HK-2 (cell line): ENCODE results near the gene NIPAL3.
A peak's percentile ranks its signal among the peaks of the same experiment; 100 is the strongest.
"Not testable (repeated sequence)": the region's sequence is repeated elsewhere in the genome, so short reads cannot be mapped to it uniquely, and the experiment has no call there.

Experiments used
- DNase-seq: peaks from one replicate; pipeline ENCODE4 v3.0.0-alpha.2; 2018; ENCODE audit not compliant: unreplicated experiment

Gene NIPAL3

GRCh38 chr1:24490101-24490781 is 74.6 kb downstream of the NIPAL3 start:
- no peak for DNase-seq

GRCh38 chr1:24491577-24492360 is 76.2 kb downstream of the NIPAL3 start:
- DNase-seq = no peak

- not testable (repeated sequence) for DNase-seq
These were observed 77.3 kb downstream of the NIPAL3 start for GRCh38 chr1:24492935-24493334.

GRCh38 chr1:24493785-24494184 is 78.2 kb downstream of the NIPAL3 start:
- no peak for DNase-seq

DNA sequence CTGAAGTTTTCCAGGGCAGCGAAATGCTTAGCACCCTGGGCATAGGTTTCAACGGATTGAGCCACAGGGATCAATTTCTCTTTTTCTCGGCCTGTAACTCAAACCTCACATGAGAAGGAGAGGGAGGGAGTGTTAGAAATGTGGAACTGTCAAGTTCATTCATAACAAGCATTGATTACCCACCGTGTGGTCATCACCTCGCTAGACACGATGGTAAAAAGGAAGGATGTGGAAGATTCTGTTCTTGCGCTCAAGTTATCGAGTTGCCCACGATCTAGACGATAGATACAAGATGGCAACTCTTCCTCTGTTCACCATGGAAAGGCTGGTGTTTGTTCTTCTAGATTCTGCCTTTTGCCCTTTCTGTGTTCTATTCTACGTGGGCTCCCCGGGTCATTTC is 83.0 kb downstream of the NIPAL3 start:
- DNase-seq = no peak

DNA sequence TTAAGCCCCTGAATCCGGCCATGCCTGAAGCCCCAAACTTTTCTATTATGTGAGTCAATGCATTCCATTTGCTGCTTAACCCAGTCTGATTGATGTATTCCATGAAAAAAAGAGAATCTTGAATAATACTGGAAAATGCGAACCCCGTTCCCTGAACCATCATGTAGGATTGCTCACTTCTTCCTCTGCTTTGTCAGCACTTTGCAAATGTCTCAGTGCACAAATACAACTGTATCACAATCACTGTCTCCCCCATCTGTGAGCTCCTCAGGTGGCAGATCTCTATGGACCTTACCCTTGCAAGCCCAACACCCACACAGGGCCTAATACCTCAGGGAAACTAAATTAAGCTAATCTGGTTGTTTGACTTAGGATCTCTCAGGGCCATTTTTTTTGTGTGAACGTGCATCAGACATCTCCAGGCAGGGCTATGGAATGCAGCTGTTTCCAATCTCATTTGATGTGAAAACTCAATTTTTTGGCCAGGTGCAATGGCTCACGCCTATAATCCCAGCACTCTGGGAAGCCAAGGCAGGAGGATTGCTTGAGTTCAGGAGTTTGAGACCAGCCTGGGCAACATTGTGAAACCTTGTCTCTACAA is 84.9 kb downstream of the NIPAL3 start:
- no peak for DNase-seq

DNA sequence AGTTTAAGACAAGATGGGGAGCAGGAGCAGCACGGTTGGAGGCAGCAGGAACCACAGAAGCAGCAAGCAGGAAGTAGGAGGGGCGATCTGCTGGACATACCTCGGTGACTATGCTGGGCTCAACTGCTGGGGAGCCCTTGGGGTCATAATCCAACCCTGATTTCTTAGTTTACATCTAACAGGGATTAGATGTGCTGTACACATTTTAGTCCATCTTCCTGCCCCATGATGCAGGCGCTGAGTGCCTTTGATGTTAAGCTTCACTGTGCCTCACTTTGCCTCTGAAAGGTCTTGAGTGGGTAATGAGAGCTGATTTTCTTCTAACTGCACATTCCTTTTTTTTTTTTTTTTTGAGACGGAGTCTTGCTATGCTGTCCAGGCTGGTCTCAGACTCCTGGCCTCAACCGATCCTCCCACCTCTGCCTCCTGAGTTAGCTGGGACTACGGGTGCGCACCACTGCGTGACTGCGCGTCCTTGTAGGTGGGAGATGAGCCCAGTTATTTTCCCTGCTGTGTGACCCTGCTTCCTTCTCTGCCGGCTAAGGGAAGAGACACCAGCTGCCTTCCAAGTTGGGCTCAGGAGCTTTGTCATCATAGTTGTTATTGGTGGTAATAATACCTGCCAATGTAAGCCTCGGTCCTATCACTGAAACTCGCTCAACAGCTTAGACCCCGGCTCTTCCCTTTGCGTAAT is 85.9 kb downstream of the NIPAL3 start:
- no peak for DNase-seq

- peak; percentile 75 for DNase-seq
These were observed 86.6 kb downstream of the NIPAL3 start for GRCh38 chr1:24502065-24502708.

GRCh38 chr1:24502709-24503058 is 87.1 kb downstream of the NIPAL3 start, which contains the start of gene RCAN3:
Gene RCAN3 (plus strand): TSS chr1:24502836. CDS start chr1:24514373, 11,537 bp downstream.
- peak; percentile 84 for DNase-seq

DNA sequence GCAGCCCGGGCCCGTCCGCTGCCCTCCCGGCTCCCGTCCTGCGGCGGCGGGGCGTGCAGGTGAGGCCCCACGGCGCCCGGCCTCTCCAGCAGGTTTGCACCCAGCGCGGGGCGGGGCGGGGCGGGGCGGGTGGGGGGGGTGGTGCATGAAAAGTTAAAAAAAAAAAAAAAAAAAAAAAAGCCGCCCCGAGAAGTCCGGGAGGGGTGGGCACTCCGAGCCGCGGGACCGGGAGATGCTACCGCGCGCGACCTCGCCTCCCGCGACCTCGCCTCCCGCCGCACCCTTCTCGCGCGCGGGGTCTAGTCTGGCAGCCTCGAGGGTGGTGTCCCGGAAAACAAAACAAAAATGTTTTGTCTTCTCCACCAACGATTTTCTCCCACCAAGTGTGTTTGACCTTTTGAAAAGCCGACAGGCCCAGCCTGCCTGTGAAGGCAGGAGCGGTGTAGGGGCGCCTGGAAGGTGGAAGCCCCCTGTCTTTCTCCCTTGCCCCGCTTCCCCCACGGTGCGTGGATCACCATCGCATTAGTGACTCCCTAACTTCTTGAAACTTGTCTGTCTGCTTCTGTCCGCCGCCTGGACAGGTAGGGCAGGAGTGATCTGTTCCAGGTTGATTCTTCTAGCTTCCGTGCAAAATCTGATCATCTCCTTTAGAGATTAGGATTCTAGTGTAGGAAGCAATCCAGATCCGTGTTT is 87.6 kb downstream of the NIPAL3 start:
- no peak for DNase-seq

- DNase-seq = no peak
These were observed 88.4 kb downstream of the NIPAL3 start for GRCh38 chr1:24503870-24504523.

- DNase-seq = no peak
These were observed 89.0 kb downstream of the NIPAL3 start for GRCh38 chr1:24504560-24504959.

GRCh38 chr1:24505816-24506215 is 90.2 kb downstream of the NIPAL3 start:
- no peak for DNase-seq

- no peak for DNase-seq
These were observed 91.2 kb downstream of the NIPAL3 start for GRCh38 chr1:24506691-24507381.

GRCh38 chr1:24507405-24507804 is 91.8 kb downstream of the NIPAL3 start:
- no peak for DNase-seq

GRCh38 chr1:24508911-24509310 is 93.3 kb downstream of the NIPAL3 start:
- no peak for DNase-seq

GRCh38 chr1:24513706-24514105 is 98.1 kb downstream of the NIPAL3 start:
- DNase-seq = no peak

GRCh38 chr1:24514946-24515345 is 99.3 kb downstream of the NIPAL3 start:
- no peak for DNase-seq

- peak; percentile 61 for DNase-seq
These were observed 100.1 kb downstream of the NIPAL3 start for GRCh38 chr1:24515671-24516209.

DNA sequence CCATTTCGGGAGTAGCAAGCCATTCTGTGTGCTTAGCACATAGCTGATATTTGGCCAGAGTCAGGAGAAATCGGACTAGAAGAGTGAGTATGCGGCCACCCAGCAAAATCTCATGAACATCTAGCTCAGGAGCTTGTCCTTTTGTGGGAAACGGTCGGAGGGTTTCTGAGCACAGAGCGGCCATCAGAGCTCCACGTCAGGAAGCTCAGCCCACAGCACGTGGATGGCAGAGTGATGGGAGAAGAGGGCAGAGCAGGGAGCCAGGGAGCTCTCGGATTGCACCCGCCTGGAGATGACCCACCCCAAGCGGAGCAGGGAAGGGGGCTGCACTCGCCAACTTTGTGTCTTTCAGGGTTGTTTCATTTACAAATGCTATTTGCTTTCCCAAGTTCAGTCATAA is 100.9 kb downstream of the NIPAL3 start:
- DNase-seq = no peak
